Neural progenitor cell (in vitro differentiated cells): Measurements from ENCODE around the gene MIER3.

Experiments used
- CTCF ChIP-seq: fragments of 200-600 bp; sonication (generic); IDR thresholded peaks from 2 replicates; pipeline ENCODE4 v1.5.1; 2017; ENCODE audit warnings: antibody characterized with exemption, mild to moderate bottlenecking
- EZH2phosphoT487 ChIP-seq: fragments of 200-600 bp; sonication (generic); IDR thresholded peaks from 2 replicates; pipeline ENCODE4 v1.6.1; 2017; ENCODE audit warnings: antibody characterized with exemption

- TF ChIP-seq CTCF (no peak), EZH2phosphoT487 (no peak)
Measured at GRCh38 chr5:56988490-56988889, 36.6 kb upstream of the MIER3 start.
